ENCODE data around the gene PRORP. TPM values are rescaled to one million over a fixed set of nuclear protein-coding genes. Genes with fewer than 3 reads are reported as not detected.

PRORP gene
- total RNA-seq, 2 donors from 2014 or later, result 19.7 to 27.9 TPM

DNA sequence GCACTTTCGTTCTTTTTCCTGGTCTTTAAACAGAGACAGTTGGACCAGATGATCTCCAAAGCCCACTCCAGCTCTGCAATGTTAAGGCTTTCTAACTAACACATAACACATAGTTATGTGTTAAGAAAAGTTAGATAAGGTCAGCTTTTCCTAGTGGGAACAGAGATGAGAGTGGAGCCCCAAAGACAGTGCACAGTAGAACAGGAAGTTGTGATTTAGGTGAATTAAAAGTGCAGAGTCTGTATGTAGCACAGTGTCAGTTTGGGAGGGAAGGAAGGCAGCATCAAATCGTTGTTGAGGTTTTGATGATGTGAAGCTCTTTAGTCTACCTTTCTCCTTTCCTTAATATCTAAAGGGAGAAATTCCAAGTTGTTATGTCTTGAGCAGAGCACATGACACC is 31.7 kb downstream of the PRORP start:
- Histone ChIP-seq H3K27ac (no peak overlapping the region), H3K27me3 (replicated peaks; ENCODE audit: insufficient read depth) (no peaks in the 10 kb centered on the region), H3K4me1 (replicated peaks) (no peaks in the 10 kb centered on the region), H3K36me3 (no peaks in the 10 kb centered on the region), H3K9me3 (no peaks in the 10 kb centered on the region), H3K4me3 (no peak overlapping the region)
- intact Hi-C loops (cut with DNase I), result no loop called here
- WGBS, result 88% methylated on average over 2 of the region's 2 CpGs
- no peak for DNase-seq (ENCODE audit: low spot score)
- no peak for TF ChIP-seq POLR2AphosphoS5 (IDR thresholded peaks at IDR 0.05)
- TF ChIP-seq POLR2A (IDR thresholded peaks at IDR 0.05), result no peak
- no peak for TF ChIP-seq CTCF (IDR thresholded peaks at IDR 0.05)

DNA sequence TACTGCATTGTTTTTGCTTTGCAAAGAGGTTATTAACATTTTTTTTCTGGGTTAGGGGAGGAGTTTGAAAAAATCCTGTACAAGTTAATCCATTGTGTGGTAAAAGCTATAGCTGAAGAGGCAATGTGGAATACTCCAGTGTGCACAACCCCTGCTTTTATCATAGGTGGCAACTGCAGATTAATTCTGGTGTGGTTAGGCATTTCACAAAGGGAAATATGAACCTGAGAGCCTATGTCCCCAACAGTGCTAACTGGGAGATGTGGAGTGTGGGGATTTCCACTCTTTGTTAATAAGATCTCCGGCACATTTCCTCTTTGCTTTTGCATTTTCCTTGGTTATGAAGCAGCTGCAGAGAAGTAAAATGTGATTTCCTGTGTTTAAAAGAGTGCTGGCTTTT is 33.6 kb downstream of the PRORP start:
- no peaks in the 10 kb centered on the region for H3K4me1 ChIP-seq (replicated peaks)
- intact Hi-C loops (cut with DNase I), result no loop called here
- no peaks in the 10 kb centered on the region for H3K9me3 ChIP-seq
- TF ChIP-seq CTCF (IDR thresholded peaks at IDR 0.05), result no peak
- TF ChIP-seq POLR2AphosphoS5 (IDR thresholded peaks at IDR 0.05), result no peak
- TF ChIP-seq POLR2A (IDR thresholded peaks at IDR 0.05), result no peak
- 18% methylated on average over 1 of the region's 1 CpG for WGBS
- no peak for DNase-seq (ENCODE audit: low spot score)
- no peak overlapping the region for H3K27ac ChIP-seq
- H3K27me3 ChIP-seq (replicated peaks; ENCODE audit: insufficient read depth), result no peaks in the 10 kb centered on the region
- no peak overlapping the region for H3K4me3 ChIP-seq
- no peaks in the 10 kb centered on the region for H3K36me3 ChIP-seq

GRCh38 chr14:35158491-35158890 is 36.1 kb downstream of the PRORP start:
- TF ChIP-seq CTCF (IDR thresholded peaks at IDR 0.05), result no peak
- TF ChIP-seq POLR2AphosphoS5 (IDR thresholded peaks at IDR 0.05), result no peak
- no peak for TF ChIP-seq POLR2A (IDR thresholded peaks at IDR 0.05)
- Histone ChIP-seq H3K27me3 (replicated peaks; ENCODE audit: insufficient read depth) (no peaks in the 10 kb centered on the region), H3K4me3 (no peak overlapping the region), H3K4me1 (replicated peaks) (no peaks in the 10 kb centered on the region), H3K36me3 (no peaks in the 10 kb centered on the region), H3K9me3 (no peaks in the 10 kb centered on the region), H3K27ac (no peak overlapping the region)
- no peak for DNase-seq (ENCODE audit: low spot score)
- intact Hi-C loops (cut with DNase I), result no loop called here
- WGBS, result 96% methylated on average over 2 of the region's 2 CpGs

DNA sequence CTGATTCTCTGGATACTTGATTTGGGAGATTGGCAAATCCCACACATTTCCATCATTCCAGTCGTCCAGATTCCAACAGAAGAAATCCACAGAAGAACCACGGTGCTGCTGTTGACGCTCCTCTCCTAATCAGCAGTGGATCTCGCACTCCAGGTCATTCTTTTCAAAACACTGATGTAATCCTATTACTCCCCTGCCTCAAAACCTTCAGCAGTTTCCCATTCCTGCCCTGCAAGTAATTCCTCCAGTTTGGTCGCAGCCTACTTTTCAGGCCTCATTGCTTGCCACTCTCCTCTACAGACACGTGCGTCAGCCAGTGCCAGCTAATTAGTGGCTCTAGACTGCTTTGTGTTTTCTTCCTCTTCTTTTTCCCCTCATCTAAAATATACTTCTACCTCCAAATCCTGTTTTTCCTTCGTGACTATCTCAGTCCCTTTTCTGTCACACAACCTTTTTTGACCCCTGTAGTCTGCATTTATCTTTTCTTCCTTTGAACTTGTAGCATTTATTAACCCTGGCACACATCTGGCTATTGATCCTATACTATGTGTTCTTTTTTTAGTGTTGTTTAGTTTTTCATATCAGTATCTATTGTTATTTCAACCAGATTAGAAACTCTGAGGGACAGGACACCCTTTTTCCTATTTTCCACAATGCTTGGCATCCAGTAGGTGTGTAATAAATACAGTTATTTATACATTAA is 36.8 kb downstream of the PRORP start:
- TF ChIP-seq POLR2A (IDR thresholded peaks at IDR 0.05), result no peak
- TF ChIP-seq POLR2AphosphoS5 (IDR thresholded peaks at IDR 0.05), result no peak
- TF ChIP-seq CTCF (IDR thresholded peaks at IDR 0.05), result no peak
- Histone ChIP-seq H3K36me3 (no peaks in the 10 kb centered on the region), H3K4me3 (no peak overlapping the region), H3K9me3 (no peaks in the 10 kb centered on the region), H3K27ac (no peak overlapping the region), H3K27me3 (replicated peaks; ENCODE audit: insufficient read depth) (no peaks in the 10 kb centered on the region), H3K4me1 (replicated peaks) (no peaks in the 10 kb centered on the region)
- intact Hi-C loops (cut with DNase I), result no loop called here
- no peak for DNase-seq (ENCODE audit: low spot score)
- 83% methylated on average over 8 of the region's 8 CpGs for WGBS

- H3K4me3 ChIP-seq, result no peak overlapping the region
- no peak overlapping the region for H3K27ac ChIP-seq
- H3K36me3 ChIP-seq, result no peaks in the 10 kb centered on the region
- no peaks in the 10 kb centered on the region for H3K4me1 ChIP-seq (replicated peaks)
- no peaks in the 10 kb centered on the region for H3K27me3 ChIP-seq (replicated peaks; ENCODE audit: insufficient read depth)
- no peak for DNase-seq (ENCODE audit: low spot score)
- no peaks in the 10 kb centered on the region for H3K9me3 ChIP-seq
- intact Hi-C loops (cut with DNase I), result no loop called here
- TF ChIP-seq POLR2AphosphoS5 (IDR thresholded peaks at IDR 0.05), result no peak
- no peak for TF ChIP-seq CTCF (IDR thresholded peaks at IDR 0.05)
- TF ChIP-seq POLR2A (IDR thresholded peaks at IDR 0.05), result no peak
- 71% methylated on average over 6 of the region's 6 CpGs for WGBS
Observed at GRCh38 chr14:35159742-35160409, 37.5 kb downstream of the PRORP start.

Measured in prostate gland (tissue), 2 donors.